Prostate gland (tissue), 2 donors: ENCODE data around the gene WRNIP1.

Experiments
- CTCF ChIP-seq, 4 experiments: fragments of 200-600 bp in 2 of 4; fragments of 450-650 bp in 2 of 4; sonication (generic) in 2 of 4; IDR thresholded peaks; 1 replicate in 3 of 4; 2 replicates in 1 of 4; pipeline ENCODE4 v1.5.1; 2016 to 2019; ENCODE audit warnings: antibody characterized with exemption in 4 of 4, mild to moderate bottlenecking in 2 of 4, moderate library complexity in 2 of 4
- POLR2A ChIP-seq: fragments of 450-650 bp; IDR thresholded peaks from one replicate; pipeline ENCODE4 v1.6.1; 2016; ENCODE audit warnings: antibody characterized with exemption, mild to moderate bottlenecking

DNA sequence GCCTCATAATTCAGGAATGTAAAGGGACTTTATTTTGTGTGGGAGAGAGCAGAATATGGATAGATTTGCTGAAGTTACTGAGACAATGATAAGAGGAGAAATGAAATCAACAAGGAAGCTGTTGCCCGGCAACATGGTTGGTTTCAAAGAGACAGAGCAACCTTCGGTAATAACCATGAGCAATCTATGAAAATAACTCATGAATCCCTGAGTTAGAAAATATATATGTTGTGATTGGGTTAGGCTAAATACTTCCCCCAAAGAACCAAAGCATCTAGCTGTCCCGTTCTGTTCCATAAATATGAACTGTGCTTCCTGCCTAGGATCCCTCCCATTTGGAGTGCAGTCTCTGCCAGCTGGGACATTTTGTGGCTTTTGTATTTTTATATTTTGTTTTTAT lies 53.4 kb downstream of the WRNIP1 start:
- TF ChIP-seq POLR2A: no peak
- TF ChIP-seq CTCF (IDR thresholded peaks at IDR 0.05): no peak
